GM19467 (cell line): ENCODE data around the gene SUMO4.
"Not testable (repeated sequence)": the region's sequence is repeated elsewhere in the genome, so short reads cannot be mapped to it uniquely, and the experiment has no call there.

Experiments used
- ATAC-seq: cut with Tn5 transposase; IDR thresholded peaks from one replicate; pipeline ENCODE4 v1.9.1; 2021; ENCODE audit warnings: mild to moderate bottlenecking, moderate library complexity; ENCODE audit not compliant: unreplicated experiment

Gene SUMO4

DNA sequence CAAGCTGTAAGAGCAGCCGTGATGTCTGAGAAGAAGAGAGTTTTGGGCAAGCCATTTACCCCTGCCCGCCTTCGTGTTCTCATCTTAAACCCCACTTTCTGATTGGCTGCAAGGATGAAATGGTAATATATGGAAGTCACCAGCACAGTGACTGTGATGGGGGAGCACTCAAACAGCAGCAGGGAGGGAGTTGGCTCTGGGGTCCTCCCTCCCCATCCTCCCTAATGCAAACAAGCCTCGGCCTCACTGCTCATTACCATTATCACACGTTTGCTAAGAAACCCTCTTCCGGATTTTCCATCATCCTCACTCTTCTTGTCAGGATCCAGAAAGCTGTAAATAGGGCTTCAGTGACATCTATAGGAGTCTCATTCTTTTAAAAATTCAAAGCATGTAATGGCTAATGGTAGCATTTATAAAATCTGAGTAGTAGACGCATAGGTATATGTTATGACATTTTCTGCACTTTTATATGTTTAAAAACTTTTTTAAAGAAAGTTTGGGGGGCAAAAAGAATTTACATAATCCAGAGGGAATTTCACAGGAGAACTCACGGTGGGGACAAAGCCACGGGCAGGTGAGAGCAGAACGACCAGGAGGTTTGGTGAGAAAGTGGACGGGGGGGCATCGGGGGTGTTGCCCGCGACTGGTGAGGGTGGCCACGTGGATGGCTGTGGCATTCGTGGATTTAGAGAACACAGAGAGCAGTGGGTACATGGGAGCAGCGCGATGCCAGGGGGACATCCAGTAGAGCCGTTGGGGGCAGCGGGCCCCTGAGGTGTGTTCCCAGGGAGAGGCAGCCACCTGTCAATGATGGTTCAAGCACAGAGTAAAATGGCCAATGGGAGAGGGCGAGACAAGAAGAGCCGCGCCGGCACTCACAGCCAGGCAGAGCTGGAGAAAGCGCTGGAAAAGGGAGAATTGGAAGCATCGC lies 29.6 kb downstream of the SUMO4 start:
- no peak for ATAC-seq

DNA sequence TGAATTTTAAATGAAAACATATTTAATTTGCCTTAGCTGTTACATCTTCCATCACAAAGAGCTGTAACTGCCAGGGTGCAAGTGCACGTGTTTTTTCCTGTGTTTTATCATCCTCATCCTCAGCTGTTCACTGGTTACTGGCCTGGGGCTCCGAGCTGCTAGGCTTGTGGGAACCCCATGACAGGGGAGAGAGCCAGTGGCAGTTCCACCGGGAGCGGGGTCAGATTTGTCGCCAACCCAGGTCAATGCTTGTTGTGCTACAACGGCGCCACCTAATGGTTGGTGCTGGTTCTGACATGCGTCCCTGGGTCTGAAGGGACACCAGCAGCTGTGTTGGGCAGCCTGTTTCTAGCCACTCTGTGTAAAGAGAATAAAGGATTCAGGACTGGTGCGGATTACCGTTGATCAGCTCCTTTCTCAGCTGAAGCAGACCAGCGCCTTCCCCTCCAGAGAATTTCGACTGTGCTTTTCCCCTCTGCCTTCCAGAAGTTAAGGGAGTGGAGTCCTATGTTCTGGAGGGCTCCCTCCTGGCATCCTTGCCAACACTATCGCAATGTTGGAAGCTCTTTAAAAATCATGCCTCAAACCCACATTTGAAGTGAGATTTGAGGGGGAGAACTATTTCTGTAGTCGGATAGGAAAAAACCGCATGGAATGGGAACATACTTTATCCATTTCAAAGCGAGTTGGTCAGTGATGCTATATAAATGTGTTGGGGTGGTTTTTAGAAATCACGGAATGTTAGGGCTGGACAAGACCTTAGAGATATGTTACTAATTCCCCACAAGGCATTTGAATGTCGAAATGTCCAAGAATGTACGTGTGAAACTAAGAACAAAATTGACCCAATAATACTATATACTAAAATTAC lies 32.1 kb downstream of the SUMO4 start:
- ATAC-seq: peak; percentile 90

DNA sequence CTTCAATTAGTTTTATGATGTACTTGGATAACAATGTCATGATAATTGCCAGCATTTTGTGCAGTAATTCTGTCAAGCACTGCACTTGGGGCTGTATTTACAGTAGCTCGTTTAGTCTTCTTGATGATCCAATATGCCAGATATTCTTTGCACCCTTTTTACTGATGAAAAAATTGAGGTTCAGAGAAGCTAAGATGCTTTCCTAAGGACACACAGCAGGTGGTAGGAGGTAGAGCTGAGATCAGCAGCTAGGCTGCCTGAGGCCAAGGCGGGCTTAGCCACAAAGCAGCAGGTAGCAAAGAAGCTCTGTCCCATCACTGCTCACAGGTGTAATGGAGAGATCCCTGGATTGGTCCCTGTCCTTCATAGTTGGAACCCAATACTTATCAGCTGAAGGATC lies 33.3 kb downstream of the SUMO4 start:
- no peak for ATAC-seq

DNA sequence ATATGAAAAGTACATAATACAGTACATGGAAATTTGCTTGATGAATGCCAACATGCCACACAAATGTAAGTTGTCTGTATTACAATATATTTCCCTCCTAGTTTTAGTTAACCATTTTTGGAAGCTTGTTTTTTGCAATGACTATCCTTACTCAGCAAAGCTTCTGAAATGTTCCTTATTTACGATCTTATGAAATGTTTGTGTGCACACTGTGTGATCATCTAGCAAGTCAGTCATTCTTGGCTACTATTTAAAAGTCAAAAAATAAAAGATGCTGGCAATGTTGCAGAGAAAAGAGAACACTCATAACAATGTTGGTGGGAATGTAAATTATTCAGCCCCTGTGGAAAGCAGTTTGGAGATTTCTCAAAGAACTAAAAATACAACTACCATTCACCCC lies 33.8 kb downstream of the SUMO4 start:
- ATAC-seq: no peak

DNA sequence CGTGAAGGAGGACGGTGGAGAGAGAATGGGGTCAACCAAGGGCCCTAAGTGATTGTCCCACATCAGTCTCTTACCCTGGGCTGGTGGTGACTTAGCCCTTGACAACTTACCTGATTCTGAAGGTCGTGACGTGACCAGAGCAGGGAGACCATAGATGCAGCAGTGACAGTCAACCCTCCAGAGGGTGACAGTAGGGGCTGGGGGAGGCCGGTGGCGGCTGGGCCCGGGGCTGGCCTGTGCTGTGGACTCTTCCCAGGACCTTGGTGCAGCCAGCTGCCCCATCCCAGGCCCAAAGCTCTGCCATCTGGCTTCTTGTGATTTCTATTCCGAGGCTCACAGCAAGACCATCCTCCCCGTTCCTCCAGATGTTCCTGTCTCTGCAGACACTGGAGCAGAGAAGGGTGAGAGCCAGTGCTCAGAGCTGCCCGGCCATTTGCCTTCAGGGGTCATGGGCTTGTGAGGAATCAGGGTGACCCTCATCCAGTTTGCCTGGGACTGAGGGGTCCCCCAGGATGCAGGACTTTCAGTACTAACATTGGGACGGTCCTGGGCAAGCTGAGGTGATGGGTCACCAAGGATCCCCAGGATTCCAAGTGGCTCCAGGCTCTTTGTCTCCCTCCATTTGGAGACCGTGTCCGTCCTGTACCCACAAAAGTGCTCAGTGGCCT lies 36.0 kb downstream of the SUMO4 start:
- ATAC-seq: no peak

DNA sequence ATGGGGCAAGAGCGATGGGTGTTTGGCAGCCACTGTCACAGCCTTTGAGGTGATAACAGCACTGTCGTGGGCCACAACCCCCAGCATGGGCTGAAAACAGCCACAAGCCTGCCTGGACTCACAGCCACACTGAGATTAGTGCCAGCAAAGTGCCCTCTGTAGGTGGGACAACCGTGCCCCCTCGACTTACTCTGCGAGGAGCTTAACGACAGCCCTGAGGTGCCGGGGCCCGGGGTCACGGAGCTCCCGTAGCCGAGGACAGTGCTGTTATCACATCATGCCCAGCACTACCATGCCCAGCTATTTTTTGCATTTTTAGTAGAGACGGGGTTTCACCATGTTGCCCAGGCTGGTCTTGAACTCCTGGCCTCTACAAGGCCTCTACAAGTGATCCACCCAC lies 36.6 kb downstream of the SUMO4 start:
- no peak for ATAC-seq

DNA sequence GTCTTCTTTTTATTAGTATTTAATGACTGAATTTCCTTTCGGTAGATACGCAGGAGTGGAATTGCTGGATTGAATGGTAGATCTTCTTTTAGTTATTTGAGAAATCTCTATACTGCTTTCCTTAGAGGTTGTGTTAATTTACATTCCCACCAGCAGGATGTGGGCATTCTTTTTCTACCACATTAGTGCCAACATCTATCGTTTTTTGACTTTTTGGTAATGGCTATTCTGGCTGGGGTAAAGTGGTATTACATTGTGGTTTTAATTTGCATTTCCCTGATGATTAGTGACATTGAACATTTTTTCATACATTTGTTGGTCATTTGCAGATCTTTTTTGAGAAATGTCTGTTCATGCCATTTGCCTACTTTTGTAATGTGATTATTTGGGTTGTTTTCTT lies 37.1 kb downstream of the SUMO4 start:
- no peak for ATAC-seq

DNA sequence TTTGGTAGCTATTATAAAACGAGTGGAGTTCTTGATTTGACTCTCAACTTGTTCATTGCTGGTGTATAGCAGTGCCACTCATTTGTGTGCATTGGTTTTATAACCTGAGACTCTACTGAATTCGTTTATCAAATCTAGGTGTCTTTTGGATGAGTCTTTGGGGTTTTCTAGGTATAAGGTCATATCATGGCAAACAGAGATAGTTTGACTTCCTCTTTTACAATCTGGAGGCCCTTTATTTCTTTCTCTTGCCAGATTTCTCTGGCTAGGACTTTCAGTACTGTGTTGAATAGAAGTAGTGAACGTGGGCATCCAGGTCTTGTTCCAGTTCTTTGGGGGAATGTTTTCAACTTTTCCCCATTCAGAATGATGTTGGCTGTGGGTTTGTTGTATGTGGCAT lies 38.8 kb downstream of the SUMO4 start:
- no peak for ATAC-seq

DNA sequence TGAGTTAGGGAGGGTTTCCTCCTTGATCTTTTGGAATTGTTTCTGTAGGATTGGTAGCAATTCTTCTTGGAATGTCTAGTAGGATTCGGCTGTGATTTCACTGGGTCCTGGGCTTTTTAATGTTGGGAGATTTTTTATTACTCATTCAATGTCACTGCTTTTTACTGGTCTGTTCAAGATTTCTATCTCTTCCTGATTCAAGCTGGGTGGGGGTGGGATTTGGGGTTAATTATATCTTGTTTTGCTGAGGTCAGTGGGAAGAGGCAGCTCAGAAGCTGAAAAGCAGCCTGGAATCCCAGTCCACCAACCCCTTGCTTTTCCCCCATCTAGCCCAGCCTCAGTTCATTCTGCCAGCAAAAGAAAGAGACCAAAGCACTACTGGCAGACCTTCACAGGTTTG lies 39.6 kb downstream of the SUMO4 start:
- no peak for ATAC-seq

DNA sequence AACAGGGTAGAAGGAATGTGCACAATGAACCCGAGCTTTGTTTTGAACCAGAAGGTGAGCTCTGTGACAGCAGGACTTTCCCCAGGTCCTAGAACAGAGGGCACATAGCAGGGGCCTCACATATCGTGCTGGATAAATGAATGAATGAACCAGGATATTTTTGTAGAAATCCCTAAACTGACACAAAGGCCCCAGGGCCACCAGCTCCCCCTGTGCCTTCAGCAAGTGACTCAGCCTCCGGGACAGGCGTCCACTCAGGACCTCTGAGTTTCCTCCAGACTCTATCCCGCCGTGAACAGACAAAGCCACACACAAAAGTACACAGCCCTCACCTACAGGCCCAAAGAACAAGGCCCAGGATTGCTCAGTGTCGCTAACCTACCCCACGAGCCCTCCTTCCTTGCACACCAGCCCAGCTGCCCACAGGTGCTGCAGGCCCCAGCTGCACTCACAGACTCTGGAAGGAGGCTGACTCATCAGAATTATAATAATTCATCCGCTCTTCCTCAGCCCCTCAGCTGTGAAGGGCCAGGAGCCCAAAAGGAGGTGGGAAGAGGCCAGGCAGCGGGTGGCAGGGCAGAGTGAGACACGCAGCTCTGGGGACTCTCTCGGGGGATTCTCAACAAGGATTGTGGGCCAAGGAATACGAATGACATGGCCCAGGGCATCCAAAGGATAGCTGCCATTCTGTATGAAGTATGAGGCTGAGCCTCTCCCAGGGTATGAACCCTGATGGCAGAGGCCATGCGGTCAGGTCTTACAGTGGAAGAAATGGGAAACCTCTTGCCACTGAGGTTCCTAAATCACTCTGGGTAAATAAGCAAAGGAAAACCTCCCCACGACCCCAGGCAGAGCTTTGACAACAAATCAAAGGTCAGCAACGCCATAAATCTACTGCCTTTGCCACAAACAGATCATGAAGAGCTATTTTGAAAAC lies 40.9 kb downstream of the SUMO4 start:
- ATAC-seq: no peak

DNA sequence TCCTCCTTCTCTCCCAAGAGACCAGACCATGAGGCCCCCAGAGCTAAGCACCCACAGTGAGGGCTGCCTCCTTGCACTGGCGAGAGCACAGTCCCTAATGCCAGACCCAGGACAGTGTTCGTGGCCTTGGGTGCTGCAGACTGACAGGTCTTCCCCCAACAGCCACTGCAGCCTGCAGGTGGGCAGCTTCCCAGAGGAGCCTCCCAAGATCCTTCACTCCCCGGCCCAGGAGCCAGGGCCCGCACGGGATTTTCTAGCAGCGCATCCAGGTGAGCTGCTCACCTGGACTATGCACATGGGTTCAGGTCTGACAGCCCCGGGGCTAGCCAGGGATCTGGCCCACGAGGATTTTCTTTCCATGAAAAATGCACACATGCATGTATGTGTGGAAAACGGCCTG lies 41.7 kb downstream of the SUMO4 start:
- ATAC-seq: no peak

DNA sequence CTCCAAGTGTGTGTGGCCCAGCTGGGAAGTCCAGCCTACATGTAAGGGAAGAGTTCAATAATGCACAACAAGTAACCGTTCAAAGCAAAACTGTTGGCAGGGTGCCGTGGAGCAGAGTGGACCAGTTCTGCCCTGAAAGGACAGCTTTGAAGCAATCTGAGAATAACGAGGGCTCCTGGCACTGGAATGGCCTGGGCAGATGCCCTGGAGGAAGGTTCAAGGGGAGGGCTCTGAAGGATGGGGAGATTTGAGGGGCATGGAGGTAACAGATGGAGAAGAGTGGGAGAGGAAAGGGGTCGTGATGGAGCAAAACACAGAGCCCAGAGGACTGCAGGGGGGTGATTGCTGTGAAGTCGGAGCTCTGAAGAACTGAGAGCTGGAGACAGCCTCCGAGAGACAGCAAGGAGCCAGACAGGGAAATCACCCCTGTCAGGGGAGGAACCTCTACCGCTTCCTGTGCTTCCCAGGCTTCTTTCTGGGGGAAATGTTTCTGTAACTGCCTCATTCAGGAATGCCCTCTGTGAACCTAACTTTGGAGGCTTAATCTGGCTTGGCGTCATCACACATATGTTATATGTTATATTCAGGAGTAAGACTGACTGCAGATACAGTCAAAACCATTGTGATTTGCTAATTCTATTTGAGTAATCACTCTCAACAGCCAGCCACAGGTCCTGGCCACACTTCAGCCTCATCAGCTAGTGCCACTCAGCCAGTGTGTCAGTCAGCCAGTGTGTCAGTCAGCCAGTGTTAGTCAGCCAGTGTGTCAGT lies 43.5 kb downstream of the SUMO4 start:
- no peak for ATAC-seq

DNA sequence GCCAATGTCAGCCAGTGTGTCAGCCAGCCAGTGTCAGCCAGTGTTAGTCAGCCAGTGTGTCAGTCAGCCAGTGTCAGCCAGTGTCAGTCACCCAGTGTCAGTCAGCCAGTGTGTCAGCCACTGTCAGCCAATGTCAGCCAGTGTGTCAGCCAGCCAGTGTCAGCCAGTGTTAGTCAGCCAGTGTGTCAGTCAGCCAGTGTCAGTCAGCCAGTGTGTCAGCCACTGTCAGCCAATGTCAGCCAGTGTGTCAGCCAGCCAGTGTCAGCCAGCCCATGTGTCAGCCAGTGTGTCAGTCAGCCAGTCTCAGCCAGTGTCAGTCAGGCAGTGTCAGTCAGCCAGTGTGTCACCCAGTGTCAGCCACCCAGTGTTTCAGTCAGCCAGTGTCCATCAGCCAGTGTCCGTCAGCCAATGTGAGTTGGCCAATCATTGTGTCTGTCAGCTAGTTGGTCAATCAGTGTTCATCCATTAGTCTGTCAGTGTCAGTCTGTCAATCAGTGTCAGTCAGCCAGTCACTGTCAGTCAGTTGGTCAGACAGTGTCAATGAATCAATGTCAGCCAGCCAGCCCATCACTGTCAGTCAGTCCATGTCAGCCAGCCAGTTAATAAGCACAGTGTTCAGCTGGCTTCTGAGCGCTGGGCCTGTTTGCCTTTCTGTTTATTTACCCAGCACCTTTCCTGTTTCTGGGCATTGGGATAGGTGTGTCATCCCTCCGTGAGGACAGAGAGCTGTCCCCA lies 44.5 kb downstream of the SUMO4 start:
- ATAC-seq: not testable (repeated sequence)

DNA sequence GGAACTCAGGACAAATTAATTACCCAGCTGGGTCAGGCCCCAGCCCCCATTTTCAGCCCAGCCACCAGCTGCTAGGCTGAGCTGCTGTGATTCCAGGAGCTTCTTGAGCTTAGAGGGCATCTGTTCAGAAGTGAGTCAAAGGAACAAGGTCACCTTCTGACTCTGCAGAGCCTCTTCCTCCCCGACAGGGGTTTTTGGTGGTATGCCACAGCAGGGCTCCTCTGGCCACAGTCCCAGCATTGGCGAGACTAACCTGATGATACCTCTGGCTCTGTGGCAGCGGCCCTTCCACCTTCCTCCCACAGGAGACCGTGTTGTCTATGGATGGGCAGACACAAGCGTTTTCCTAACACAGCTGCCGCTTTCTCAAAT lies 45.0 kb downstream of the SUMO4 start:
- no peak for ATAC-seq

DNA sequence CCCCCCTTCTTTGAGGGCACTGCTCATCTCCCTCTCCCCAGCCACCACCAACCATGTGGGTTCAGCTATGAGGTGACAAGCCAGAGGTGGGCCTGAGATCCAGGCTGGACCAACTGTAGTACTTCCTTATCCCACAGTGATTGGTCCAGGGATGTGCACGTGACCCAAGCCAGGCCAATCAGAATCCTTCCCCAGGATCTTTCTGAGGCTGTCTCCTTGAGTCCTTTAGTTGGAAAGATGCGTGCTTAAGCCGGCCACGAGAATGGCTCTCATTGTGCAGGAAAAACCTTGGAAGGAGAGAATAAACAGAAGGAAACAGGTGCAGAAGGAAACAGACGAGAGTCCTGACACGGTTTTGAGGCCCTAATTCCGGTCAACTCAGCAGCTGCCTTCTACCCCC lies 45.5 kb downstream of the SUMO4 start:
- no peak for ATAC-seq

DNA sequence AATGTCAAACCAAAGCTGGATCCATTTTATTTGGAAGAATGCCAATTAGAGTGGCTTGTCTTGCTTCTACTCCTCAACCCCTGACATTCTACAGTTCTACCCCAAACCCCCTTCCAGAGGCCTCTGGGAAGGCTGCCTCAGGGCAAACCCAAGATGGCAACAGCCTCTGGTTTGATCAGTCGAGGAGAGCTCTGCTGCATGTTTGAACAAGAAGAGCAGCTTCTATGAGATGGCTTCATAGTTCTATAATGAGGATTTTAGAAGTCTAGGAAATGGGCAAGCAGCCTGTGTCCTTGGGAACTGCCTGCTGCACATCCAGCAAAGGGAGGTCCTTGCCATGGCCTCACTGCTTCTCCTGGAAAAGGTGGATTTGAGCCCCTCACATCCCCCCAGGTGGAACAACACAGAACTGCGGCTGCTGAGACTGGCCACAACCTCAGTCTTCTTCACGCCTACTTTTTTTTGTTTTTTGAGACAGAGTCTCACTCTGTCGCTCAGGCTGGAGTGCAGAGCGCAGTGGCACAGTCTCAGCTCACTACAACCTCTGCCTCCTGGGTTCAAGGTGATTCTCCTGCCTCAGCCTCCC lies 46.8 kb downstream of the SUMO4 start:
- no peak for ATAC-seq

DNA sequence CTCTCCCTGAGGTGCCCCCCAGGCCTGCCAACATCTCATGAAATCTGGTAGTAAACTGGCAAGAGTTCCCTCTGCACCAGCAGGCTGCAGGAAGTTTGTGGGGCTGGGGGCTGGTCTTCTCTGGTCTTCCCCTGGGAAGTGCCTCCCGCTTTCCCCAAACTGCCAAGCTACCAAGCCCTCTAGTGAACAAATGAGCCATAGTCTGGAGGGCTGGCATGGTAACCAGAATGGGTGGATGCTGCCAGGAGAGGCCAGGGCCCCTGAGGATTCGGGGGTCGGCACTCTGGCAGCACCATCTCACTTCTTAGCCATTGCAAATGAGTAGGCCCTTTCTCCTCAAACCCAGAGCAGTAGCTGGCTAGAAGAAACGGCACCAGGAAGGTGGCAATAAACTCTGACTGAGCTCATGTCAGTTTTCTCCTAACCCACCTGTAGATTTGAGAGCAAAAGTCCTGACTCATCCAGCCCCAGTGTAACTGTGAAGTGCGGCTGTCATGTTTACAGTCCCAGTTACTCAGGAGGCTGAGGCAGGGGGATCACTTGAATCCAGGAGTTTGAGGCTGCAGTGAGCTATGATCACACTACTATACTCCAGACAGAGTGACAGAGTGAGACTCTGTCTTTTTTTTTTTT lies 48.9 kb downstream of the SUMO4 start:
- ATAC-seq: no peak
